Neural progenitor cell (in vitro differentiated cells): ENCODE data around the gene OSBPL8. TPM values are rescaled to one million over a fixed set of nuclear protein-coding genes. Genes with fewer than 3 reads are reported as not detected.

Experiments used
- DNase-seq: peaks from one replicate; pipeline ENCODE4 v3.0.0-alpha.2; 2016; ENCODE audit warnings: low spot score
- H2AFZ ChIP-seq: fragments of 200-600 bp; sonication (generic); replicated peaks from 2 replicates; pipeline ENCODE4 v1.6.1; 2016; ENCODE audit warnings: antibody characterized with exemption
- H3F3A ChIP-seq: fragments of 200-600 bp; sonication (generic); 2 replicates; pipeline ENCODE4 v1.6.1; 2016; ENCODE audit warnings: antibody characterized with exemption, low read depth
- H3K27ac ChIP-seq: fragments of 200-600 bp; sonication (generic); 2 replicates; pipeline ENCODE4 v1.5.1; 2016; ENCODE audit warnings: mild to moderate bottlenecking
- H3K27me3 ChIP-seq: fragments of 200-600 bp; sonication (generic); 2 replicates; pipeline ENCODE4 v1.6.1; 2016; ENCODE audit warnings: mild to moderate bottlenecking, moderate library complexity
- H3K36me3 ChIP-seq: fragments of 200-600 bp; sonication (generic); 2 replicates; pipeline ENCODE4 v1.5.1; 2016
- H3K4me1 ChIP-seq: fragments of 200-600 bp; sonication (generic); 2 replicates; pipeline ENCODE4 v1.6.1; 2016; ENCODE audit warnings: mixed run types
- H3K4me2 ChIP-seq: fragments of 200-600 bp; sonication (generic); 2 replicates; pipeline ENCODE4 v1.6.1; 2016
- H3K4me3 ChIP-seq: fragments of 200-600 bp; sonication (generic); 2 replicates; pipeline ENCODE4 v1.5.1; 2016
- H3K79me2 ChIP-seq: fragments of 200-600 bp; sonication (generic); 2 replicates; pipeline ENCODE4 v1.6.1; 2016; ENCODE audit warnings: low read depth
- H3K9ac ChIP-seq: fragments of 200-600 bp; sonication (generic); 2 replicates; pipeline ENCODE4 v1.6.1; 2016
- H3K9me3 ChIP-seq: fragments of 200-600 bp; sonication (generic); 2 replicates; pipeline ENCODE4 v1.5.1; 2016; ENCODE audit warnings: low read depth
- H4K20me1 ChIP-seq: fragments of 200-600 bp; sonication (generic); 2 replicates; pipeline ENCODE4 v1.6.1; 2016; ENCODE audit warnings: low read depth
- H3K27ac Mint-ChIP-seq: 3 replicates; pipeline ENCODE4 v1.8.0; 2021; ENCODE audit warnings: mixed read lengths
- H3K27me3 Mint-ChIP-seq: 2 replicates; pipeline ENCODE4 v1.8.0; 2022; ENCODE audit warnings: low read depth, mild to moderate bottlenecking, inconsistent platforms, moderate library complexity, mixed read lengths; ENCODE audit not compliant: insufficient read depth
- H3K36me3 Mint-ChIP-seq: 3 replicates; pipeline ENCODE4 v1.8.0; 2021; ENCODE audit warnings: mixed read lengths
- H3K4me1 Mint-ChIP-seq: 3 replicates; pipeline ENCODE4 v1.8.0; 2021; ENCODE audit warnings: mixed read lengths
- H3K4me3 Mint-ChIP-seq: 3 replicates; pipeline ENCODE4 v1.8.0; 2021; ENCODE audit warnings: mild to moderate bottlenecking, moderate library complexity, mixed read lengths
- H3K9me3 Mint-ChIP-seq: 3 replicates; pipeline ENCODE4 v1.8.0; 2020; ENCODE audit warnings: mixed read lengths
- CTCF ChIP-seq: fragments of 200-600 bp; sonication (generic); IDR thresholded peaks from 2 replicates; pipeline ENCODE4 v1.5.1; 2017; ENCODE audit warnings: antibody characterized with exemption, mild to moderate bottlenecking
- EZH2 ChIP-seq: fragments of 200-600 bp; sonication (generic); IDR thresholded peaks from 2 replicates; pipeline ENCODE4 v1.6.1; 2017; ENCODE audit warnings: antibody characterized with exemption, mild to moderate bottlenecking, moderate library complexity
- EZH2phosphoT487 ChIP-seq: fragments of 200-600 bp; sonication (generic); IDR thresholded peaks from 2 replicates; pipeline ENCODE4 v1.6.1; 2017; ENCODE audit warnings: antibody characterized with exemption
- total RNA-seq: library from RNA; depleted of rRNA; stranded (reverse); fragments of >200 nt; gene quantifications from 2 replicates; pipeline ENCODE4 v1.2.3, GENCODE V29; 2015; ENCODE audit warnings: low replicate concordance

Gene OSBPL8
- total RNA-seq, 1 donor from 2014 or later = 93.6 TPM

GRCh38 chr12:76409074-76409473, 150.5 kb downstream of the OSBPL8 start:
- Histone ChIP-seq H3K79me2 (no peaks in the 10 kb centered on the region), H2AFZ (no peak overlapping the region), H3K4me2 (no peak overlapping the region), H3K27ac (no peak overlapping the region), H3K9me3 (no peaks in the 10 kb centered on the region), H3K36me3 (no peaks in the 10 kb centered on the region), H3K9ac (no peak overlapping the region), H3F3A (no peaks in the 10 kb centered on the region), H3K4me1 (no peaks in the 10 kb centered on the region), H3K27me3 (no peaks in the 10 kb centered on the region), H4K20me1 (peaks cover 4% of the 10 kb centered on the region), H3K4me3 (no peak overlapping the region)
- no peak for TF ChIP-seq EZH2
- TF ChIP-seq CTCF = no peak
- no peak for DNase-seq
- Mint-ChIP-seq H3K4me1 (peaks cover 4% of the 10 kb centered on the region), H3K27me3 (no peaks in the 10 kb centered on the region), H3K27ac (no peak overlapping the region), H3K36me3 (peaks cover 1% of the 10 kb centered on the region), H3K9me3 (no peaks in the 10 kb centered on the region), H3K4me3 (no peak overlapping the region)

DNA sequence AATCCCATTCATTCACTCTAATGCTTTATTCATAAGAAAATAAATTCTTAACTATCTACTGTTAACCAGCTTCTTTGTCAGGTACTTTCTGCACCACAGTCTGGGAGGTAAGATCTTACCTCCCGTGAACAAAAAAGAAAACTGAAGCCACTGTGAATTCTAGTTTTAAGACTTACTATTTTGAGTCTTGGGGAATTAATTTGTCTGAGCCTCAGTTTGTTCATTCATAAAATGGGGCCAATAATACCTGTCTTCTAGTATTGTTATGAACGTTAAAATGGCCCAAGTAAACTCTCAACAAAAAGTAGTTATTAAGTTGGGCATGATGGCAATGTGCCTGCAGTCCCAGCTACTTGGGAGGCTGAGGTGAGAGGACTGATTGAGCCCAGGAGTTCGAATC, 151.9 kb downstream of the OSBPL8 start:
- no peaks in the 10 kb centered on the region for H3F3A ChIP-seq
- no peaks in the 10 kb centered on the region for H3K27me3 ChIP-seq
- no peaks in the 10 kb centered on the region for H3K79me2 ChIP-seq
- H3K36me3 ChIP-seq = no peaks in the 10 kb centered on the region
- no peaks in the 10 kb centered on the region for H3K27me3 Mint-ChIP-seq
- TF ChIP-seq EZH2phosphoT487 (no peak), EZH2 (no peak), CTCF (no peak)
- no peak for DNase-seq
- H2AFZ ChIP-seq = no peak overlapping the region
- no peak overlapping the region for H3K9ac ChIP-seq
- H3K9me3 ChIP-seq = no peaks in the 10 kb centered on the region
- H3K27ac Mint-ChIP-seq = no peak overlapping the region
- no peak overlapping the region for H3K4me3 ChIP-seq
- H3K9me3 Mint-ChIP-seq = no peaks in the 10 kb centered on the region
- H3K4me1 Mint-ChIP-seq = peaks cover 4% of the 10 kb centered on the region
- H3K4me2 ChIP-seq = no peak overlapping the region
- no peak overlapping the region for H3K27ac ChIP-seq
- H3K4me1 ChIP-seq = no peaks in the 10 kb centered on the region
- no peak overlapping the region for H3K4me3 Mint-ChIP-seq
- H3K36me3 Mint-ChIP-seq = peaks cover 1% of the 10 kb centered on the region
- peaks cover 4% of the 10 kb centered on the region for H4K20me1 ChIP-seq

GRCh38 chr12:76402259-76402658, 157.3 kb downstream of the OSBPL8 start:
- Histone ChIP-seq H3K4me1 (no peaks in the 10 kb centered on the region), H3K4me3 (no peak overlapping the region), H3K9ac (no peak overlapping the region), H3K79me2 (no peaks in the 10 kb centered on the region), H3K27me3 (no peaks in the 10 kb centered on the region), H3K9me3 (no peaks in the 10 kb centered on the region), H4K20me1 (no peaks in the 10 kb centered on the region), H3K36me3 (no peaks in the 10 kb centered on the region), H2AFZ (no peak overlapping the region), H3F3A (no peaks in the 10 kb centered on the region), H3K27ac (no peak overlapping the region), H3K4me2 (no peak overlapping the region)
- no peak for DNase-seq
- Mint-ChIP-seq H3K4me3 (no peak overlapping the region), H3K27me3 (no peaks in the 10 kb centered on the region), H3K36me3 (peaks cover 10% of the 10 kb centered on the region), H3K4me1 (no peaks in the 10 kb centered on the region), H3K27ac (no peak overlapping the region), H3K9me3 (no peaks in the 10 kb centered on the region)
- TF ChIP-seq EZH2 (no peak), EZH2phosphoT487 (no peak), CTCF (no peak)

DNA sequence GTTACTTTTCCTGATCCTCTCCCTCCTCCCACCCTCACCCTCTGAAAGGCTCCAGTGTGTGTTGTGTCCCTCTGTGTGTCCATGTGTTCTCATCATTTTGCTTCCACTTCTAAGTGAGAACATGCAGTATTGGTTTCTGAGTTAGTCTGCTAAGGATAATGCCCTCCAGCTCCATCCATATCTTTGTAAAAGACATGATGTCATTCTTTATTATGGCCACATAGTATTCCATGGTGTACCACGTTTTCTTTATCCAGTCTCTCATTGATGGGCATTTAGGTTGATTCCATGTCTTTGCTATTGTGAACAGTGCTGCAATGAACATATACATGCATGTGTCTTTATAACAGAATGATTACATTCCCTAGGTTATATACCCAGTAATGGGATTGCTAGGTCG, 159.4 kb downstream of the OSBPL8 start:
- H3F3A ChIP-seq = no peaks in the 10 kb centered on the region
- no peak for DNase-seq
- no peaks in the 10 kb centered on the region for H4K20me1 ChIP-seq
- no peaks in the 10 kb centered on the region for H3K36me3 ChIP-seq
- H3K4me2 ChIP-seq = no peak overlapping the region
- H3K4me1 ChIP-seq = no peaks in the 10 kb centered on the region
- no peak overlapping the region for H3K27ac ChIP-seq
- H3K27me3 Mint-ChIP-seq = no peaks in the 10 kb centered on the region
- no peak overlapping the region for H3K4me3 ChIP-seq
- H3K9me3 Mint-ChIP-seq = no peaks in the 10 kb centered on the region
- H3K4me1 Mint-ChIP-seq = no peaks in the 10 kb centered on the region
- no peaks in the 10 kb centered on the region for H3K27me3 ChIP-seq
- TF ChIP-seq EZH2phosphoT487 (no peak), EZH2 (no peak), CTCF (no peak)
- H3K36me3 Mint-ChIP-seq = peaks cover 9% of the 10 kb centered on the region
- H3K9me3 ChIP-seq = no peaks in the 10 kb centered on the region
- no peak overlapping the region for H3K27ac Mint-ChIP-seq
- H3K79me2 ChIP-seq = no peaks in the 10 kb centered on the region
- H2AFZ ChIP-seq = no peak overlapping the region
- no peak overlapping the region for H3K9ac ChIP-seq
- no peak overlapping the region for H3K4me3 Mint-ChIP-seq
